ENCODE data around the gene OPN5.
"Not testable (repeated sequence)": the region's sequence is repeated elsewhere in the genome, so short reads cannot be mapped to it uniquely, and the experiment has no call there.

GRCh38 chr6:47745269-47745668, 36.6 kb upstream of the OPN5 start:
- not testable (repeated sequence) for TF ChIP-seq CTCF (IDR thresholded peaks at IDR 0.05); POLR2AphosphoS5 (IDR thresholded peaks at IDR 0.05); POLR2A (IDR thresholded peaks at IDR 0.05); EP300 (IDR thresholded peaks at IDR 0.05; ENCODE audit: low read depth)

All from transverse colon (tissue), 4 donors.